NCI-H345 (cell line): ENCODE data around the gene IL18.
"Not testable (repeated sequence)": the region's sequence is repeated elsewhere in the genome, so short reads cannot be mapped to it uniquely, and the experiment has no call there.

Experiments
- DNase-seq: peaks from one replicate; lab custom pipeline; 2025; lab: John Stamatoyannopoulos, UW

The IL18 gene

GRCh38 chr11:112167145-112167544 is 3.3 kb upstream of the IL18 start, which contains the start of gene TEX12:
TSS of gene TEX12 (plus strand) at chr11:112167372. CDS start at chr11:112169269, 1,897 bp downstream.
- DNase-seq: no peak

GRCh38 chr11:112166562-112166961 is 2.7 kb upstream of the IL18 start:
- no peak for DNase-seq

DNA sequence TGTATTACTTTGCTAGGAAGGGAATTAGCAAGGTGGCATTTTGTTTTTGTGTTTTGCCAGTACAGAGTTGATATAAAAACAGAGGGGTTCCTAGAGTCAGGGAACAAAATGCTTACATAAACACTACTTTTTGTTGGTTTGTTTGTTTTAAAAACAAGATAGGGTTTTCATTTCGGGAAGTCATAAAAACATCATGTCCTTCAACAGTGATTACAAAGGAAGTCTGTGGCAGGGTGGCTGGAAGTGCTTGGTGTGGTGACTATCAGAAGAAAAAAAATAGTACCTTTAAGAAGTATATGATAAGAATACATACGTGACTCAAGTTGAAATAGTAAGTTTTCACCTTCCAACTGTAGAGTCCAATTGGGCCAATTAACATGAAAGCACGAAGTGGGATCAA is 1.2 kb upstream of the IL18 start:
- DNase-seq: no peak

- no peak for DNase-seq
These were observed 940 bp downstream of the IL18 start for GRCh38 chr11:112162761-112163546.

DNA sequence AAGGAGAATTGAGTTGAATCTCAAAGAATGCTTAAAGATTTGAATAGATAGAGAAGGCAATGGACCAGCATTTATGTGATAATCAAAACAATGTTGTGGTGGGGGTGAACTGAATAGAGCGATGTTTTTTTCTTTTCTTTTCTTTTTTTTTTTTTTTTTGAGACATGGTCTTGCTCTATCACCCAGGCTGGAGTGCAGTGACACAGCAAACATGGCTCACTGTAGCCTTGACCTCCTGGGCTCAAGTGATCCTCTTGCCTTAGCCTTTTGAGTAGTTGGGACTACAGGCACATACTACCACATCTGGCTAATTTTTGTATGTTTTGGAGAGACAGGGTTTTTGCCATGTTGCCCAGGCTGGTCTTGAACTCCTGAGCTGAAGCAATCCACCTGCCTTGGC is 1.7 kb downstream of the IL18 start:
- not testable (repeated sequence) for DNase-seq

GRCh38 chr11:112161012-112161411 is 2.9 kb downstream of the IL18 start:
- DNase-seq: no peak

GRCh38 chr11:112160091-112160848 is 3.6 kb downstream of the IL18 start:
- DNase-seq: no peak

GRCh38 chr11:112159098-112160065 is 4.5 kb downstream of the IL18 start:
- no peak for DNase-seq

- no peak for DNase-seq
These were observed 6.7 kb downstream of the IL18 start for GRCh38 chr11:112156956-112157766.

GRCh38 chr11:112156153-112156955 is 7.5 kb downstream of the IL18 start:
- DNase-seq: no peak

DNA sequence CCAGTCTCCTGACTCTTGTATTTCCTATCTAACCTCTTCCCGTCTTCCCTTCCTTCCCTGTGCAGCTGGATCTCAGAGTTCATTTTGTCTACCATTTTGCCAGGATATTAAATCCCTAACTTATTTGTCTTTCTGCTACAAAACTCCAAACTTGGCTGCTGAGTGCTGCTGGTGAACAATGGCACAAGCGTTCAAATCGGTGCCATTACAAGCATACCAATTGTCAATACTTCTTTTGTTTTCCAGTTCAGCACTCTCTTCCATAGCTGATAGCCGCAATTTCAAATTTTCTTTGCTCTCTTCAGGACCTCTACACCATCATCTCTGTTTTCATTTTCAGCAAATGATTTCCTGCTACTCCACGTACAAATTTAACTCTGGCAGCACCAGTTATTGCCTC is 13.4 kb downstream of the IL18 start:
- no peak for DNase-seq

- no peak for DNase-seq
These were observed 20.3 kb downstream of the IL18 start for GRCh38 chr11:112143597-112143996.

DNA sequence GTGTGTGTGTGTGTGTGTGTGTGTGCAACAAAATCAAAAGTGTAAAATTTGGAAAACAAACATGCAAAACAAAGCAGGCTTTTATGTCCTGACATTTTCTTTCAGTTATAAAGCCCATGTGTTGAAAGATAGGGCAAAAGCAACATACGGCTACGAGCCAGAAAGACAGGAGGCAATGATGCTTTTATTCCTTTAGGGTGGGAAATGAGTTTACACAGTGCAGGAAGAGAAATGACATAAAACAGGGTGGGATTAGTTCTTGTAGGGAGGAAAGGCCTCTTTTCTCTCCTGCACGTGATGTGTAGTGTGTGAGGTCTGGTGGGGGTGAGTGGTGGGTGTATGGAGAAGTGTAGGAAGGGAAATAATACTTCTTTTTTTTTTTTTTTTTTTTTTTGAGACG is 29.4 kb downstream of the IL18 start:
- no peak for DNase-seq

DNA sequence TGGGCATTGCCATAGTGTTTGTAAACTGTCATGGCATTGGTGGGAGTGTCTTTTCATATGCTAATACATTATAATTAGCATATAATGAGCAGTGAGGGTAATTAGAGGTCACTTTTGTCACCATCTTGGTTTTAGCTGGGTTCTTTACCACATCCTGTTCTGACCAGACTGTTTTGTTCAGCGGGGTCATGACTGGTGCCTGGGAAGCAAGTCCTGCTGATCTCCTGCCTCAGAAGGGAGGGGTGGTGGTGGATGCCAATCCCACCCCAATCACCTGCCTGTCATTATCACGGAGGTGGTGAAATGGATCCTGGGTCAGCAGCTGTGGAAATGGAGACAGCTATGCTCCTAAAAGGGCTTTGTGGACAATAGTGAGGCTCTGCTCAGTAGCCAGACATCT is 31.2 kb downstream of the IL18 start:
- DNase-seq: no peak

DNA sequence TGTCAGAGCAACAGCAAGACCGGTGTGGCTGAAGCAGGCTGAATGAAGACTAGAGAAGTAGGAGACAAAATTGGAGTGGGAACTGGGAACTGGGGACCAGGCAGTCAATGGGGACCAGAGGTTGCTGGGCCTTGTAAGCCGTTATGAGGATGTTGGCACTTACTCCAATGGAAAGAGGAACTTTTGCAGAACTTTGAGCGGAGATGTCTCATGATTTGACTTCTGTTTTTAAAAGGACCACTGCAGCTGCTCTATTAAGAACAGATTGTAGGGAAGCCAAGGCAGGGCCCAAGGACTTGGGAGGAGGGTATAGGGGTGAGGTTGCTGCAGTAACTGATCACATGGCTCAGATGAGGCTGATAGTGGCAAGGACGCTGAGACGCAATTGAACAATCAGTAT is 34.2 kb downstream of the IL18 start:
- DNase-seq: no peak

- DNase-seq: peak; percentile 94
These were observed 35.3 kb downstream of the IL18 start for GRCh38 chr11:112128483-112129121.

- DNase-seq: no peak
These were observed 36.8 kb downstream of the IL18 start for GRCh38 chr11:112127056-112127455.

- DNase-seq: no peak
These were observed 40.8 kb downstream of the IL18 start for GRCh38 chr11:112123129-112123528.

GRCh38 chr11:112121981-112122615 is 41.8 kb downstream of the IL18 start:
- DNase-seq: no peak
